Kidney epithelial cell (primary cell): ENCODE results near the gene TRMT2A. TPM values are rescaled to one million over a fixed set of nuclear protein-coding genes. Genes with fewer than 3 reads are reported as not detected.

ENCODE experiments used
- DNase-seq: peaks from one replicate; pipeline ENCODE4 v3.0.0-alpha.2; 2010; ENCODE audit warnings: low read depth
- H3K27me3 ChIP-seq: 2 replicates; pipeline ENCODE4 v1.6.0; 2011; ENCODE audit warnings: low read length; ENCODE audit not compliant: control insufficient read depth, insufficient read depth
- H3K36me3 ChIP-seq: 2 replicates; pipeline ENCODE4 v1.5.1; 2011; ENCODE audit warnings: low read length; ENCODE audit not compliant: control insufficient read depth, insufficient read depth
- H3K4me3 ChIP-seq: 2 replicates; pipeline ENCODE4 v1.5.1; 2011; ENCODE audit warnings: low read depth, mild to moderate bottlenecking, control low read depth, low read length
- total RNA-seq: library from RNA; depleted of rRNA; stranded (reverse); fragments of >200 nt; gene quantifications from 2 replicates; pipeline ENCODE4 v1.2.3, GENCODE V29; 2015
- TF ChIP-seq, protein P1 (sequence below): IDR thresholded peaks from 2 replicates; pipeline ENCODE4 v1.5.1; 2011; ENCODE audit warnings: mild to moderate bottlenecking, moderate library complexity, low read length, control low read depth, inconsistent platforms; ENCODE audit not compliant: insufficient read depth, poor library complexity, severe bottlenecking

The TRMT2A gene
- total RNA-seq, 1 donor from 2014 or later = 44.5 TPM

DNA sequence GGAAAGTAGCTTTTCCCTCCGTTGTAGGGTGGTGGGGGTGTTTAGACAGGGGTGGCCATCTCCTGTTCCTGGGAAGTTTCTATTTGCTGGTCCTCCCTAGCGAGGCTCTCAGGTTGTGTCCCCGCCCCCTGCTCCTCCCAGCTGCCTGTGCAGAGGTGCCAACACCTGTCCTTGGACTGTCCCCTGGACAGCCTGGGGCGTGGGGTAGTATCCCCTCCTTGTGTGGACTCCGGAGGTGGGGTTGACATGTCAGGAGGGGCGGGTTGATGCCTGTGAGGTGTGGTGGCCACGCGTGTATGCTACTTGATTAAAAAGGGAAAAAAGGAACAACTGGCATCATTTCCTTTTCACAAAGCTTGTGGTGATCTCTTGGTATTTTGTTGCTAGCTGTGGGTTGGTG is 15.4 kb downstream of the TRMT2A start:
- Histone ChIP-seq H3K4me3 (no peak overlapping the region), H3K36me3 (peaks cover 6% of the 10 kb centered on the region), H3K27me3 (no peaks in the 10 kb centered on the region)
- TF ChIP-seq, protein P1, sequence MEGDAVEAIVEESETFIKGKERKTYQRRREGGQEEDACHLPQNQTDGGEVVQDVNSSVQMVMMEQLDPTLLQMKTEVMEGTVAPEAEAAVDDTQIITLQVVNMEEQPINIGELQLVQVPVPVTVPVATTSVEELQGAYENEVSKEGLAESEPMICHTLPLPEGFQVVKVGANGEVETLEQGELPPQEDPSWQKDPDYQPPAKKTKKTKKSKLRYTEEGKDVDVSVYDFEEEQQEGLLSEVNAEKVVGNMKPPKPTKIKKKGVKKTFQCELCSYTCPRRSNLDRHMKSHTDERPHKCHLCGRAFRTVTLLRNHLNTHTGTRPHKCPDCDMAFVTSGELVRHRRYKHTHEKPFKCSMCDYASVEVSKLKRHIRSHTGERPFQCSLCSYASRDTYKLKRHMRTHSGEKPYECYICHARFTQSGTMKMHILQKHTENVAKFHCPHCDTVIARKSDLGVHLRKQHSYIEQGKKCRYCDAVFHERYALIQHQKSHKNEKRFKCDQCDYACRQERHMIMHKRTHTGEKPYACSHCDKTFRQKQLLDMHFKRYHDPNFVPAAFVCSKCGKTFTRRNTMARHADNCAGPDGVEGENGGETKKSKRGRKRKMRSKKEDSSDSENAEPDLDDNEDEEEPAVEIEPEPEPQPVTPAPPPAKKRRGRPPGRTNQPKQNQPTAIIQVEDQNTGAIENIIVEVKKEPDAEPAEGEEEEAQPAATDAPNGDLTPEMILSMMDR = no peak
- DNase-seq = no peak

DNA sequence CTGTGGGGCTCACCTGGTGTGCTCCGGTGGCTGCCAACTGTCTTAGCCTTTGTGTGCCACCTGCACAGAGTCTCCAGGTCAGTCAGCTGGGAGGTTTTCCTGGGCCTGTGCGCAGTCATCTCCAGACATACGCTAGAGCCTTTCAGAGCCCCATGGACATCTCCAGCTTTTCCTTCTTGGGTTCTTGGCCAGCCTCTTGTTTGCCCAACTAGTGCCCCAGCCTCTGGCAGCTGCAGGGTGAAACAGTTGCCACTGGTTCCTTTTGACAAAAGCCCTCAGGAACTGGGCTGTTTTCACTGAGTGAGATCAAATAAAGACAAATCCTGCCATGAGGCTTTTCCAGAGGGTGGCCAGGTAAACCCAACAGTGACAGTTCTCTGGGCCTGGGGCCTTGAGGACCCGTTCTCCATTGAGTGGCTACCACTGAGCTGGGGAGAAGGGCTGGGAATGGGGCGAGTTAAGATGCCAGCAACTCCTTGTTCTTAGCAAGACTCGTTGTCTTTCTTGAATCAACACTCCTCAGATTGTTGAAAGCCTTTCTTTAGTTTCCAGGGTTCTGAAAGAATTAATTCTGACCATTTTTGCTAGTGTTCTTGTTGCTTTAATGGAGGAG is 17.8 kb downstream of the TRMT2A start:
- TF ChIP-seq, protein P1 = no peak
- no peaks in the 10 kb centered on the region for H3K27me3 ChIP-seq
- no peak for DNase-seq
- H3K36me3 ChIP-seq = peaks cover 1% of the 10 kb centered on the region
- no peak overlapping the region for H3K4me3 ChIP-seq

DNA sequence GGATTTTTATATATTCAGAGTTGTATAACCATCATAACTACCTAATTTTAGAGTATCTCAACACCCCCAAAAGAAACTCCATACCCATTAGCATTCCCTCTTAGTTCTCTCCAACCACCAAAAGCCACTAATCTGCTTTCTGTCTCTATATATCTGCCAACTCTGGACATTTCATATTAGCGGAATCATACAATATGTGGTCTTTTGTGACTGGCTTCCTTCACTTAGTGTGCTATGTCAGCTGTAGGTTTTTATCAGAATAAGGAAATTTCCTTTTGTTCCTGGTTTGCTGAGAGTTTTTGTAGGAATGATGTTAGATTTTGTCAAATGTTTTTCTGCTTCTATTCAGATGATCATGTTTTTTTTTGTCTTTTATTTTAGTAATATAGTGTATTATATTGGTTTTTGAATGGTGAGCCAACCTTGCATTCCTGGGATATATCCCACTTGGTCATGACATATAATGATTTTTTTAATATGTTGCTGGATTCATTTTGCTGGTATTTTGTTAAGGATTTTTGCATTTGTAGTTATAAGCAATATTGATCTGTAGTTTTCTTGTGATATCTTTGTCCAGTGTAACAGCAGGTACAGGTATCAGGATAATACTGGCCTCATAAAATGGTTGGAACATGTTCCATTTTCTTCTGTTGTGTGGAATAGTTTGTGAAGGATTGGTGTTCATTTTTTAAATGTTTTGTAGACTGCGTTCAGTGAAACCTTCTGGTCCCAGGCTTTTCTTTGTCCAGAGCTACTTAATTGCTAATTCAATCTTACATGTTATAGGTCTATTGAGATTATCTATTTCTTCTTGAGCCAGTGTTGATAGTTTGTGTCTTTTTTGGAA is 20.2 kb downstream of the TRMT2A start:
- no peak for DNase-seq
- H3K36me3 ChIP-seq = peaks cover 3% of the 10 kb centered on the region
- TF ChIP-seq, protein P1 = no peak
- H3K27me3 ChIP-seq = no peaks in the 10 kb centered on the region
- no peak overlapping the region for H3K4me3 ChIP-seq

DNA sequence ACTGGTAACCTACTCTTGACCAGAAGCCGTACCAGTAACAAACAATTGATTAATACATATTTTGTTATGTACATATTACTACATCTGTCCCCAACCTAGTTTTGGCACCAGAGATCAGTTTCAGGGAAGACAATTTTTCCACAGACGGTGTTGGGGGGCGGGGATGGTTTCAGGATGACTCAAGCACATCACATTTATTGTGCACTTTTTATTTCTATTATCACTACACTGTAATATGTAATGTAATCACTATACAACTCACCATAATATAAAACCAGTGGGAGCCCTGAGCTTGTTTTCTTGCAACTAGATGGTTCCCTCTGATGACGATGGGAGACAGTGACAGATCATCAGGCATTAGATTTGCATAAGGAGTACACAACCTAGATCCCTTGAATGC is 21.5 kb downstream of the TRMT2A start:
- TF ChIP-seq, protein P1 = no peak
- Histone ChIP-seq H3K4me3 (no peak overlapping the region), H3K36me3 (peaks cover 3% of the 10 kb centered on the region), H3K27me3 (no peaks in the 10 kb centered on the region)
- DNase-seq = no peak

DNA sequence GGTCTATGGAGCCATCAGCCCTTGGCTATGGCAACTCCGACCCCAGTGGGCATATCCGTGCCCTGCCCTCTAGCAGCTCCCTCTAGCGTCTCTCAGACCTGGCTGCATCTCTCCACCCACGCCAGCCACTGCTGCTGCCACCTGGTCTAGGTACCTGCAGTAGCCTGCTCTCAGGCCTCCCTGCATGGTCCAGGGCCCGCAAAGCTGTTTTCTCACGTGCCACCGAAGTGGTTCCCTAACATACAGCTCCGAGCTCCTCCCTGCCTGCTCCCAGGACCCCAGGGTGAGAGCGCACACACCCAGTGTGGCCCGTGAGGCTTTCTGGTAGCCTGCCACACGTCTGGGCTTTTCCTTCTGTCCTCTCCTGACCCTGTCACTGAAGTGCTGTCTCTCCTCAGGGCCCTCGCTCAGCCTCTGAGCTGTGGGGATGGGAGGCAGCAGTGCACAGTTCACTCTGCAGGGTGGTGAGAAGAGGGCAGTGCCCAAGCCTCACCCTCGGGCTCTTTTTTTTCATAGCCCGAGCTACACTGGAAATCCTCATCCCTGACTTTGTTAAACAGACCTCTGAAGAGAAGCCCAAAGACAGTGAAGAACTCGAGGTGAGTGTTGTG is 22.7 kb downstream of the TRMT2A start:
- TF ChIP-seq, protein P1 = no peak
- no peaks in the 10 kb centered on the region for H3K27me3 ChIP-seq
- no peak overlapping the region for H3K4me3 ChIP-seq
- no peak for DNase-seq
- peaks cover 2% of the 10 kb centered on the region for H3K36me3 ChIP-seq
